ENCODE measurements around the gene NAPSA. TPM values are rescaled to one million over a fixed set of nuclear protein-coding genes. Genes with fewer than 3 reads are reported as not detected.

The NAPSA gene
- total RNA-seq, 2 donors from 2014 or later, result 1.8 to 2.3 TPM

DNA sequence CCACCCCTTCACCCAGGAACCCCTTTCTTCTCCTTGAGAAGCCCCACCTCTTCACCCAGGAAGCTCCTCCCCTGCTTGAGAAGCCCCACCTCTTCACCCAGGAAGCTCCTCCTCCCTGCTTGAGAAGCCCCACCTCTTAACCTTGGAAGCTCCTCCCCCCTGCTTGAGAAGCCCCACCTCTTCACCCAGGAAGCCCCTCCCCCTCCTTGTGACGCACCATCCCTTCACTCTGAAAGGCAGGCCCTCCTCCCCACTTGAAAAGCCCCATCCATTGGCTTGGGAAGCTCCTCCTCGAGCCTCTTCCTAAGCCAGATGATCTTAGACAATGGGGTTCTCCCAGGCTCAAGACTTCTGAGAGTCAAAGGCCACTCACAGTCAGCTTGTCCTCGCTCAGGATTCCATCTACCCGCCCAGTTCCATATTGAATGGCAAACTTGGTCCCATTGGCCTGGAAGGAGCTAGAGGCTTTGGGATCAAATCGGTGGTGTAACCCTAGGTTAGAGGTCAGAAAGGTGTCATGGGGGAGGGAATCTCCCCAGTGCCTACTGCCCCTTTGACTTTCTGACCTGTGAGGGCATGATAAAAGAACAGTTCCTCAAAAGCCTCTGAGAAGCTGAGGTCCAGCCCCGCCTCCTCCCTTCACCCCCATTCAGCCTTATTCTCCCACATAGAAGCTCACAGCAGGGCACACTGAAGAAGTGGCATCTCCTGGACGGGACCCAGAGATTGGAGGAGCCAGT lies 4.0 kb downstream of the NAPSA start:
- no peaks in the 10 kb centered on the region for H3K27me3 ChIP-seq
- no peaks in the 10 kb centered on the region for H3K36me3 ChIP-seq (replicated peaks in 1 of 2; ENCODE audit: insufficient read depth in 1 of 2, low read depth in 2 of 2)
- DNase-seq, result no peak
- 89 to 95% methylated on average over 4 to 7 of the region's 7 CpGs for WGBS, 2 donors
- TF ChIP-seq CTCF (IDR thresholded peaks at IDR 0.05) (no peak), POLR2A (IDR thresholded peaks at IDR 0.05) (no peak)
- H3K27ac ChIP-seq, result no peak overlapping the region
- no peak for ATAC-seq
- peaks cover 17% of the 10 kb centered on the region for H3K4me1 ChIP-seq
- intact Hi-C loops (cut with DNase I), result no loop called here
- no peaks in the 10 kb centered on the region for H3K9me3 ChIP-seq
- H3K4me3 ChIP-seq, result no peak overlapping the region

DNA sequence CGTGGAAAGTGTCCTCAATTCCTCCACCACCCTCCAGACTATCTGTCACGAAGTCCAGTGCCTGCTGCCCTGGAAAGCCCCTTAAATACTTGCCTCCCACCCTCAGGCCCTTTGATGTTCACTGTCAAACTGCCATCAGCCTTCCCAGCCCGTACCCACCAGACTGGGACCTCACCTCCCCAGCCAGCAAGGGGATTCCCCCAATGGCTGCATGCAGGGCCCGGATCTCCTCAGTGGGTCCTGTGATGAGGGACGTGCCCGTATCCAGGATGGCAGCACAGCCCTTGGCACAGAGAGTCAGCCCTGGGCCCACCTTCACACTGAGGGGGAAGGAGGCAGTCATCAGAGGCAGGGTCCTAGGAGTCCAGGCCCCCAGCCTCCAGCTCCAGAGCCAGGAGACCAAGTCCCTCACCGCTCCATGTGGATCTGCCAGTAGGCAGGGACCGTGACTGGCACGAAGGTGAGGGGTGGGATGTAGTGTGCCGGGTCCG lies 6.1 kb downstream of the NAPSA start:
- ATAC-seq (no peak), DNase-seq (no peak)
- no peak for TF ChIP-seq POLR2A (IDR thresholded peaks at IDR 0.05)
- TF ChIP-seq CTCF (IDR thresholded peaks at IDR 0.05), result no peak
- intact Hi-C loops (cut with DNase I), result no loop called here
- Histone ChIP-seq H3K27me3 (no peaks in the 10 kb centered on the region), H3K4me3 (no peak overlapping the region), H3K4me1 (peaks cover 17% of the 10 kb centered on the region), H3K36me3 (replicated peaks in 1 of 2; ENCODE audit: insufficient read depth in 1 of 2, low read depth in 2 of 2) (no peaks in the 10 kb centered on the region), H3K27ac (no peak overlapping the region), H3K9me3 (no peaks in the 10 kb centered on the region)
- 86 to 92% methylated on average over 5 to 11 of the region's 11 CpGs for WGBS, 2 donors

DNA sequence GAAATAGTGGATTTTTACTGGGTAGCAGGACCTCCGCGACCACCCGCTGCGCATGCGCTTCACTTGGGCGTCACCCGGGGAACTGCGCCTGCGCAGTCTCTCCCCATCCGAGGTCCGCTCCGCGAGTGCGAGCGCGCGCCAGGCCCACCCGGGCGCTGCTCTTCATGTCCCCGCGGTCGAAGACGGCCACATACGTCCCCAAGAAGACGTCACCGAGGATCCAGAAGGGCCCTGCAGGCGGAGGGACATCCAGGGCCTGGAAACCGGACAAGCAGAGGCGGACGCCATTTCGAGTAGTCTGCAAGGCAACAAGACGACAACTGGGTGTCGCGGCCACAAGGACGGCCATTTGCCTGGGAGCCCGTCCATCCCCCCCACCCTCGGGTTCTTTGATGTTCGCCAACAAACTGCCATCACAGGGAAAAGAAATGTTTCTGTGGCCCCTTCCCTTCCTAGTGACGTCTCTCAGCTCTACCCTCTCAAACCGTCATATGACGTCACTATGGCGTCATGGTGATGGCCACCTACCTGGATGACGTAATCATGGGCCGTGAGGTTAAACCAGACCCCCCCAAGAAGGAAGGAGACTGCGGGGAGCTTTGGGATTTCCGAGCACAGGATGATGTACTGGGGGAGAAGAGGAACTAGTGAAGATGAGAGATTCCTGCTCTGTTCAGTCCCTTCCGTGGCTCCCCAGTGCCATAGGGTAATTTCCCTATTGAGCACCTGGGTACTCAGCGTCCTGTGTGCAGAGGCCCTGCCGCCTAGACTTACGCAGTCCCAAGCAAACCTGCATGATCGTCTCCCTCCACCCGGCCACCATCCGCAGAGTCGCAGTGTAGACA lies 6.7 kb downstream of the NAPSA start:
- Histone ChIP-seq H3K36me3 (replicated peaks in 1 of 2; ENCODE audit: insufficient read depth in 1 of 2, low read depth in 2 of 2) (no peaks in the 10 kb centered on the region), H3K9me3 (no peaks in the 10 kb centered on the region), H3K4me1 (peaks cover 17% of the 10 kb centered on the region), H3K27ac (peak overlapping the region; percentile 62 to 89 (median 81)), H3K4me3 (no peak overlapping the region), H3K27me3 (no peaks in the 10 kb centered on the region)
- intact Hi-C loops (cut with DNase I), result no loop called here
- TF ChIP-seq CTCF (IDR thresholded peaks at IDR 0.05) (no peak), POLR2A (IDR thresholded peaks at IDR 0.05) (peak in 2 of 3 donors; percentile 69 to 70)
- DNase-seq (peak; percentile 67 to 80 (median 74)), ATAC-seq (peak; percentile 67)
- 31 to 70% methylated on average over 20 to 54 of the region's 54 CpGs for WGBS, 2 donors

DNA sequence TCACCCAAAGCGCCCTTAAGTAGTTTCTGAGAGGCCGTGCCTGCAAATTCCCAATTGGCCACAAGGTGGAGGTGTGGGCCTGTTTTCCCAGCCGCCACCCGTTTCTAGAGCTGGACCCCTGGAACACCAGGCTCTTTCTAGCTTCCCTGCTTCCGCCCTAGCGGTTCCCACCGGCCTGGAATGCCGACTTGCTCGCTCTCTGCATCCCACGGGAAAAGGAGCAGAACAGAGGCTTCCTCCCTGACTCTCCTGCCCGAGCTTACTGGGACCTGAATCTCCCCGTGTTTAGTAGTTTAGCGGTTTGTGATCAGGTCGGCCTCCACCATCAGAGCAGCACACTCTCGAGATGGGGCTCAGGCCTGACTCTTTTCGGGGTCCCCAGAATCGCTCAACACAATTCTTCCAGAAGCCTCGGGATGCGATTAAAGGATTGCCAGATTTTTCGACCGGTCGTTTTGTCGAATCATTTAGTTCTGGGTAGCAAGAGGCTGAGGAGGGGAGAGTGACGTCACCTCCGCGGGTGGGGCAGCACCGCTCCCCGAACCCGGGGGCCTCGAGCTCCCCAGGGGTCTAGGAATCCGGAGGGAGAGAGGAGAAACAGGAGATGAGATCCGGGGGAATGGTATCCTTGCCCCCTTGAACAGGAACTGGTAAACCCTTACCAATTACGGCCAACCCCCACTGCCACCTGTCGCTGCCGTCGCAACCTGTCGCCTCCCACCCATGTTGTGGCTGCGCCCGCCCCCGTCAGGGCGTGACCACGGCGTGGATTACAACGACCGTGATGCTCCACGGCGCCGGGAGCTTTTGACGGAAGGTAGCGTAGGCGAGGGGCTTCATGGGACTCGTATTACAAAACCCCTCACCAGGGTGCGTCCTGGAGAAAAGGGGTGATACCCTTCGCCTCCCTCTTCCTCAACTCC lies 8.0 kb downstream of the NAPSA start:
- peaks cover 17% of the 10 kb centered on the region for H3K4me1 ChIP-seq
- H3K27ac ChIP-seq, result peak overlapping the region; percentile 62 to 89 (median 81)
- ATAC-seq (peak; percentile 83), DNase-seq (peak; percentile 78 to 86 (median 81))
- H3K27me3 ChIP-seq, result no peaks in the 10 kb centered on the region
- H3K36me3 ChIP-seq (replicated peaks in 1 of 2; ENCODE audit: insufficient read depth in 1 of 2, low read depth in 2 of 2), result no peaks in the 10 kb centered on the region
- peak overlapping the region; percentile 13 to 18 for H3K4me3 ChIP-seq
- 10 to 13% methylated on average over 16 to 54 of the region's 54 CpGs for WGBS, 2 donors
- TF ChIP-seq CTCF (IDR thresholded peaks at IDR 0.05) (peak; percentile 83 to 96 (median 88)), POLR2A (IDR thresholded peaks at IDR 0.05) (peak in 2 of 3 donors; percentile 34 to 54)
- H3K9me3 ChIP-seq, result no peaks in the 10 kb centered on the region
- intact Hi-C loops (cut with DNase I), result no loop called here
